ENCODE measurements around the gene RPUSD1. TPM values are rescaled to one million over a fixed set of nuclear protein-coding genes. Genes with fewer than 3 reads are reported as not detected.

RPUSD1 gene
- total and polyA plus RNA-seq, 2 experiments from 2014 or later, result 15.4 to 54.3 TPM

DNA sequence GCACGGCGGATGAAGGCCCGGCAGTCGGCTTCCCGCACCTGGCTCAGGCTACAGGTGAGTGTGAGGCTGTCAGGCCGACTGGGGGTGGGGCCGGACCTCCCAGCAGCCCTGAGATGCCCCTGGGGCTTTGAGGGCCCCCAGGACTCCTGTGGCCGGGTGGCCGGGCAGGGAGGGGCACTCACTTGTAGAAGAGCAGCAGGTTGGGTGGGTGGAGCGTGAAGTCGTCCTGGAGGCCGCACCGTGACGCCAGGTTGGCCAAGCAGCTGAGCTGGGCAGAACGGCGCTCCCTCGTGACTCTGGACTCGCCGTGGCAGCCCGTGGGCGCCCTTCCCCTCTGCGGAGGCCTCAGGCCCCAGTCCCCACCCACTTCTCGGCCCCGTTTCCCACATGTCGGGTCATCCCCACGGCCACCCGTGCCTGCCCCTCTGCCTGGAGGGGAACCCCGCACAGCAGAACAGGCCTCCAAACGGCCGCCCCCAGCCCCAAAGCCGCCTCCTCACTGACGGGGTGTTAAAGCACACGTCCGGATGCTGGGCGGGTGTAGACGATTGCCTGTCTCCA lies 12.9 kb downstream of the RPUSD1 start:
- TF ChIP-seq EZH2phosphoT487 (IDR thresholded peaks at IDR 0.05; ENCODE audit: insufficient read depth, low read depth), result no peak
- no peak for TF ChIP-seq EZH2 (IDR thresholded peaks at IDR 0.05; ENCODE audit: insufficient read depth, poor library complexity, severe bottlenecking)
- WGBS, 2 experiments (ENCODE audit: low coverage in 1 of 2, low lambda C conversion rate in 2 of 2, missing lambda C conversion rate in 2 of 2), result 70 to 71% methylated on average over 17 to 32 of the region's 36 CpGs
- H3K9ac ChIP-seq, result no peak overlapping the region
- H3K9me2 ChIP-seq (ENCODE audit: insufficient read depth), result no peaks in the 10 kb centered on the region
- no peaks in the 10 kb centered on the region for H3K9me3 ChIP-seq (ENCODE audit: low read depth)
- no peaks in the 10 kb centered on the region for H4K20me1 ChIP-seq (ENCODE audit: insufficient read depth)
- in situ Hi-C loops (cut with MboI), result no loop called here
- no peak overlapping the region for H3K27ac ChIP-seq
- H3K4me2 ChIP-seq (ENCODE audit: unreplicated experiment), result no peak overlapping the region
- no peaks in the 10 kb centered on the region for H3K79me2 ChIP-seq (ENCODE audit: insufficient read depth)
- H3F3A ChIP-seq (ENCODE audit: insufficient read depth), result no peaks in the 10 kb centered on the region
- H3K36me3 ChIP-seq (ENCODE audit: low read depth), result no peaks in the 10 kb centered on the region
- no peaks in the 10 kb centered on the region for H3K27me3 ChIP-seq (replicated peaks; ENCODE audit: insufficient read depth)
- DNase-seq, result no peak
- no peak overlapping the region for H2AFZ ChIP-seq
- H3K4me3 ChIP-seq, result no peak overlapping the region
- no peaks in the 10 kb centered on the region; the same call in 1 of the 2 replicates for H3K4me1 ChIP-seq (ENCODE audit: insufficient read depth)

- no peaks in the 10 kb centered on the region; the same call in 1 of the 2 replicates for H3K4me1 ChIP-seq (ENCODE audit: insufficient read depth)
- no peak overlapping the region for H3K9ac ChIP-seq
- H3K36me3 ChIP-seq (ENCODE audit: low read depth), result no peaks in the 10 kb centered on the region
- no peaks in the 10 kb centered on the region for H3K79me2 ChIP-seq (ENCODE audit: insufficient read depth)
- H3K9me3 ChIP-seq (ENCODE audit: low read depth), result no peaks in the 10 kb centered on the region
- in situ Hi-C loops (cut with MboI), result no loop called here
- H3K4me2 ChIP-seq (ENCODE audit: unreplicated experiment), result no peak overlapping the region
- H3K27ac ChIP-seq, result no peak overlapping the region
- H3K9me2 ChIP-seq (ENCODE audit: insufficient read depth), result no peaks in the 10 kb centered on the region
- H2AFZ ChIP-seq, result no peak overlapping the region
- TF ChIP-seq EZH2 (IDR thresholded peaks at IDR 0.05; ENCODE audit: insufficient read depth, poor library complexity, severe bottlenecking) (no peak), EZH2phosphoT487 (IDR thresholded peaks at IDR 0.05; ENCODE audit: insufficient read depth, low read depth) (no peak)
- no peak for DNase-seq
- WGBS, 2 experiments (ENCODE audit: low coverage in 1 of 2, low lambda C conversion rate in 2 of 2, missing lambda C conversion rate in 2 of 2), result 69 to 83% methylated on average over 25 to 41 of the region's 46 CpGs
- H3F3A ChIP-seq (ENCODE audit: insufficient read depth), result no peaks in the 10 kb centered on the region
- H3K4me3 ChIP-seq, result no peak overlapping the region
- no peaks in the 10 kb centered on the region for H3K27me3 ChIP-seq (replicated peaks; ENCODE audit: insufficient read depth)
- no peaks in the 10 kb centered on the region for H4K20me1 ChIP-seq (ENCODE audit: insufficient read depth)
Measured at GRCh38 chr16:774086-775001, 13.8 kb downstream of the RPUSD1 start.

DNA sequence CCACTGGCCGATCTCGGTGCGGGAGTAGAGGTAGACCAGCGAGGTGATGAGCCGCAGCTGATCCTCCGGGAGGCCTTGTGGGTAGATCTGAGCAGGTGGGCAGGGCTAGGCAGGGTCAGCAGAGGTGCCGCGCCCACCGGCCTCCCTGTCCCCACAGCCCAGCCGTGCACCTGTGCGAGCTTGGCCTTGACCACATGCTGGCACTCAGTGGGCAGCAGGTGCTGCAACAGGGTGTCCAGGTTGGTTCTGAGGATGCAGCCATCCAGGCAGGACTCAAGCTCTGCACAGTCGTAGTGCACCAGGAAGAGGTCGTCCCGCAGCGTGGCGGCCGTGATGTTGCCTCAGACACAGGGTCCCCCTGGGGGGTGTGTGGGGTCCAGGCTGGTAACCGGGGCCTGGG lies 15.2 kb downstream of the RPUSD1 start:
- TF ChIP-seq EZH2phosphoT487 (IDR thresholded peaks at IDR 0.05; ENCODE audit: insufficient read depth, low read depth) (no peak), EZH2 (IDR thresholded peaks at IDR 0.05; ENCODE audit: insufficient read depth, poor library complexity, severe bottlenecking) (no peak)
- 85 to 92% methylated on average over 16 to 18 of the region's 18 CpGs for WGBS, 2 experiments (ENCODE audit: low coverage in 1 of 2, low lambda C conversion rate in 2 of 2, missing lambda C conversion rate in 2 of 2)
- no peaks in the 10 kb centered on the region for H4K20me1 ChIP-seq (ENCODE audit: insufficient read depth)

GRCh38 chr16:770411-770810 lies 17.8 kb downstream of the RPUSD1 start:
- Histone ChIP-seq H3K27ac (no peak overlapping the region), H3K9ac (no peak overlapping the region), H3K4me3 (no peak overlapping the region), H3K36me3 (ENCODE audit: low read depth) (no peaks in the 10 kb centered on the region), H2AFZ (no peak overlapping the region), H3K9me3 (ENCODE audit: low read depth) (no peaks in the 10 kb centered on the region), H3K79me2 (ENCODE audit: insufficient read depth) (no peaks in the 10 kb centered on the region), H3K4me1 (ENCODE audit: insufficient read depth) (no peaks in the 10 kb centered on the region), H3K4me2 (ENCODE audit: unreplicated experiment) (no peak overlapping the region), H3K27me3 (replicated peaks; ENCODE audit: insufficient read depth) (no peaks in the 10 kb centered on the region), H3K9me2 (ENCODE audit: insufficient read depth) (no peaks in the 10 kb centered on the region), H4K20me1 (ENCODE audit: insufficient read depth) (no peaks in the 10 kb centered on the region), H3F3A (ENCODE audit: insufficient read depth) (no peaks in the 10 kb centered on the region)
- TF ChIP-seq EZH2 (IDR thresholded peaks at IDR 0.05; ENCODE audit: insufficient read depth, poor library complexity, severe bottlenecking), result no peak
- DNase-seq, result no peak
- WGBS, 2 experiments (ENCODE audit: low coverage in 1 of 2, low lambda C conversion rate in 2 of 2, missing lambda C conversion rate in 2 of 2), result 63% methylated on average over 13 of the region's 13 CpGs; no CpG with 5 or more reads in 1 of the 2 experiments
- in situ Hi-C loops (cut with MboI), result no loop called here

More for the DNA sequence above, 15.2 kb downstream of the RPUSD1 start:
- Histone ChIP-seq H3K9me2 (ENCODE audit: insufficient read depth) (no peaks in the 10 kb centered on the region), H3K27me3 (replicated peaks; ENCODE audit: insufficient read depth) (no peaks in the 10 kb centered on the region), H3K9ac (no peak overlapping the region), H3F3A (ENCODE audit: insufficient read depth) (no peaks in the 10 kb centered on the region), H3K4me1 (ENCODE audit: insufficient read depth) (no peaks in the 10 kb centered on the region; the same call in 1 of the 2 replicates), H3K36me3 (ENCODE audit: low read depth) (no peaks in the 10 kb centered on the region), H3K79me2 (ENCODE audit: insufficient read depth) (no peaks in the 10 kb centered on the region), H2AFZ (no peak overlapping the region), H3K4me2 (ENCODE audit: unreplicated experiment) (no peak overlapping the region), H3K9me3 (ENCODE audit: low read depth) (no peaks in the 10 kb centered on the region), H3K4me3 (no peak overlapping the region), H3K27ac (no peak overlapping the region)
- in situ Hi-C loops (cut with MboI), result no loop called here
- DNase-seq, result no peak

Data from GM23248 (cell line).